ENCODE data around the gene CAMKK2.

The CAMKK2 gene

GRCh38 chr12:121198949-121199348 lies 97.6 kb downstream of the CAMKK2 start:
- TF ChIP-seq, protein P1, sequence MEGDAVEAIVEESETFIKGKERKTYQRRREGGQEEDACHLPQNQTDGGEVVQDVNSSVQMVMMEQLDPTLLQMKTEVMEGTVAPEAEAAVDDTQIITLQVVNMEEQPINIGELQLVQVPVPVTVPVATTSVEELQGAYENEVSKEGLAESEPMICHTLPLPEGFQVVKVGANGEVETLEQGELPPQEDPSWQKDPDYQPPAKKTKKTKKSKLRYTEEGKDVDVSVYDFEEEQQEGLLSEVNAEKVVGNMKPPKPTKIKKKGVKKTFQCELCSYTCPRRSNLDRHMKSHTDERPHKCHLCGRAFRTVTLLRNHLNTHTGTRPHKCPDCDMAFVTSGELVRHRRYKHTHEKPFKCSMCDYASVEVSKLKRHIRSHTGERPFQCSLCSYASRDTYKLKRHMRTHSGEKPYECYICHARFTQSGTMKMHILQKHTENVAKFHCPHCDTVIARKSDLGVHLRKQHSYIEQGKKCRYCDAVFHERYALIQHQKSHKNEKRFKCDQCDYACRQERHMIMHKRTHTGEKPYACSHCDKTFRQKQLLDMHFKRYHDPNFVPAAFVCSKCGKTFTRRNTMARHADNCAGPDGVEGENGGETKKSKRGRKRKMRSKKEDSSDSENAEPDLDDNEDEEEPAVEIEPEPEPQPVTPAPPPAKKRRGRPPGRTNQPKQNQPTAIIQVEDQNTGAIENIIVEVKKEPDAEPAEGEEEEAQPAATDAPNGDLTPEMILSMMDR (IDR thresholded peaks at IDR 0.05; ENCODE audit: insufficient read depth, low read depth, low read length, missing control alignments), result no peak
- DNase-seq (ENCODE audit: low read depth), result no peak
- H3K4me3 ChIP-seq (ENCODE audit: low read length), result no peak overlapping the region

- DNase-seq (ENCODE audit: low read depth), result no peak
- no peak overlapping the region for H3K4me3 ChIP-seq (ENCODE audit: low read length)
- TF ChIP-seq, protein P1 (IDR thresholded peaks at IDR 0.05; ENCODE audit: insufficient read depth, low read depth, low read length, missing control alignments), result no peak
Measured at GRCh38 chr12:121196902-121197301, 99.6 kb downstream of the CAMKK2 start.

DNA sequence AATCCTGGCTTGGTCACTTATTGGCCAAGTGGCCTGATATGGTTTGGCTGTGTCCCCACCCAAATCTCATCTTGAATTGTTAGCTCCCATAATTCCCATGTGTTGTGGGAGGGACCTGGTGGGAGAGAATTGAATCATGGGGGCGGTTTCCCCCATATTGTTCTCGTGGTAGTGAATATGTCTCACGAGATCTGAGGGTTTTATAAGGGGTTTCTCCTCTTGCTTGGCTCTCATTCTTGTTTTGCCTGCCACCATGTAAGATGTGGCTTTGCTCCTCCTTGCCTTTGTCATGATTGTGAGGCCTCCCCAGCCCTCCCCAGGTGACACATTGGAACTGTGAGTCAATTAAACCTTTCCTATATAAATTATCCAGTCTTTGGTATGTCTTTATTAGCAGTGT lies 105.4 kb downstream of the CAMKK2 start:
- TF ChIP-seq, protein P1 (IDR thresholded peaks at IDR 0.05; ENCODE audit: insufficient read depth, low read depth, low read length, missing control alignments), result no peak
- no peak for DNase-seq (ENCODE audit: low read depth)
- H3K4me3 ChIP-seq (ENCODE audit: low read length), result no peak overlapping the region

DNA sequence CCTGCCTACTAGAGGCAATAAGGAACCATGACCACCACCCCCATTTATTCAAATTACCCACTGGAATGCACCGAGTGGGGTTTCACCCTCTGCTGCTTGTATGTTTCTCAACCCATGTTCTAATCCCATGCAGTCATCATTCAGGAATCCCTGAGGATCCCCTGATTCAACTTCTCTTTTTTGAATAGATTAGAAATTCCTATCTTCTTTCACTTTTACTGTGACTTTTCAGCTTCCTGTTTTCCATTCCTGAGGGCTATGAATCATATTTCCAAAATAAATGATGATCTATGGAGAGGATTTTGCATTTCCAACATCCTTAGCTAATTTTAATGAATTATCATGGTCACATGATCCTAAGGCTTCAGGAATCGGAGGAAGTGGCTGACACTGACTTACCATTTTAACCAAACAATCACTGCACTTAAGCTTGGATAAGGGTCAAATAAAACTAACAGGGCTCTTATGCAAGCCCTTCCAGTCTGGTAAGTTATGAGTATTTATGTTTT lies 105.9 kb downstream of the CAMKK2 start:
- TF ChIP-seq, protein P1 (IDR thresholded peaks at IDR 0.05; ENCODE audit: insufficient read depth, low read depth, low read length, missing control alignments), result no peak
- DNase-seq (ENCODE audit: low read depth), result peak; percentile 89
- H3K4me3 ChIP-seq (ENCODE audit: low read length), result no peak overlapping the region

GRCh38 chr12:121189619-121190155 lies 106.8 kb downstream of the CAMKK2 start:
- TF ChIP-seq, protein P1 (IDR thresholded peaks at IDR 0.05; ENCODE audit: insufficient read depth, low read depth, low read length, missing control alignments), result no peak
- DNase-seq (ENCODE audit: low read depth), result no peak
- no peak overlapping the region for H3K4me3 ChIP-seq (ENCODE audit: low read length)

GRCh38 chr12:121189131-121189530 lies 107.4 kb downstream of the CAMKK2 start:
- no peak overlapping the region for H3K4me3 ChIP-seq (ENCODE audit: low read length)
- DNase-seq (ENCODE audit: low read depth), result no peak
- TF ChIP-seq, protein P1 (IDR thresholded peaks at IDR 0.05; ENCODE audit: insufficient read depth, low read depth, low read length, missing control alignments), result no peak

GRCh38 chr12:121188227-121188626 lies 108.3 kb downstream of the CAMKK2 start:
- no peak for DNase-seq (ENCODE audit: low read depth)
- TF ChIP-seq, protein P1 (IDR thresholded peaks at IDR 0.05; ENCODE audit: insufficient read depth, low read depth, low read length, missing control alignments), result no peak
- H3K4me3 ChIP-seq (ENCODE audit: low read length), result no peak overlapping the region
